Islet of Langerhans (tissue), 1 donor: Measurements from ENCODE around the gene PTPRC.

Experiments
- FAIRE-seq: peaks from one replicate; lab custom pipeline; 2011; peaks lifted over from hg19 to GRCh38; lab: Jason Lieb, UNC

Gene PTPRC

DNA sequence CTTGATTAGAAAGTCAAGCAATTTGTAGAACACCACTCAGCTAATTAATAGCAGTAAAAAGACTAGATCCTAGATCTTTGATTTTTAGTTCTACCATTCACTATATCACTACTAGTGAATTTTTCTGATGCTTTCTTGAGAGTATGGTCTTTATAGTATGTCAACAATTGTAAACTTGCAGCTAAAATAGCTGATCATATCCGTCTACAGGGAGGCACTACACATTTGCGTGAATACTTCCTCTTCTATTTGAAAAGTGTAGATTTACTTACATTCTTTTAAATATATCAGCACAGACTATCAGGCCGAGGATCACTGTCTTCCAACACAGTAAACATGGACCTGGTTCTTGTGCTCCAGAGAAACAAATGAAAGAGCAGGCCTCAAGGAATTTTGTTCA, 18.6 kb upstream of the PTPRC start:
- no peak for FAIRE-seq

DNA sequence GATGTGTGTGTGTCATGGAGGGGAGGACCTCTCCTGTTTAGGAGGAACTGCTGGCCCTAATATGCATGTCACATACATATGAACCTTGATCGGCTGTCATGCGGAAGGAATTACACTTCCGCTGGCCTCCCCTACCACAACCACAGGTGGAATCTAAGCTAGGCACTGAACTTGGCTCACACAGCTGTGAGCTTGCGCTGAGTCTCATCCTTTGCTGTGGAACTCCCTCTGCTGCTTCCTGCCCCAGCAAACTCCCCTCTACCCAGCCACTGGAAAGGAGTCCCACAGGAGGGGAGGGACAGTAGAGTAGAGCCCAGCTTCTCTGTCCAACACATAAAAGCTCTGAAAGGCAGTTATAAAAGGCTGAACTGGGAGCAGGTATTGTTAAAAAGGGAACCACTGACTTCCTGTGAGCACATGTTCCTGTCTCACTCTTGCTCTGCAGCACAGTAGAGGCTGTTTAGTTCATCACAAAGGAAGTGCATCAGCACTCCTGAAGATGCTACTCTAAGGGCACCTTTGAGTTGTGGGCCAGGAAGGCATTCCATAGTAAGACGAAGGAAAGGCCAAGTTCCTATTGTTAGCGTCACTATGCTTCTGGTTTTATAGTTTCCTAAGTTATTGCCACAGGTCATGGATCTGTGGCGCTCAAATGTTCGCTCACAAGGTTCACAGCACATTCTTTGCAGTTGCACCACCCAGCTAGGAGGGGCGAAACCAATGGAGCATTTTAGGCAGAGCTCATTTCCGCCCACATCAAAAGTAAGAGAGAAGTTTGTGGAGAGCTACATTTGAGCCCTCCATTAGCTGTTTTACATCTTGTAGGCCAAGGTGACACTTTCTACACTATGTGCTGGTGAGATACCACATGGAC, 17.7 kb upstream of the PTPRC start:
- FAIRE-seq: no peak

DNA sequence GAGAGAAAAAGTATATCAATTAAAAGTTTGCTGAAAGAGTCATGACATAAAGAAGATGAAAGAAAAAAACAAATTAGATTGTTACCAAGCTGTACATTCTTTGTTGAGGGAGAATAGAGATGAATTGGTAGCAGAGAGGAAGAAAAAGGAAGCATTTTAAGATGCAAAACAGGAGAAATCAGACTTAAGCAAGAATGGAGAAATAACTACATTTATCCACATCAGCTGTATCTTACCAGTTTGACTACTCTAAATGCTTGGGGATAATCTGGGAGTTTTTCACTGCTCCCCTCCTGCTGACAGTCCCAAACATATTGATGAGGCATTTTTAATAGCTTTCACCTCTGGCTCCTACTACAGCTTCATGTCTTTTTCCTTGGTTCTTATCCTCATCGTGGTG, 16.8 kb upstream of the PTPRC start:
- no peak for FAIRE-seq

DNA sequence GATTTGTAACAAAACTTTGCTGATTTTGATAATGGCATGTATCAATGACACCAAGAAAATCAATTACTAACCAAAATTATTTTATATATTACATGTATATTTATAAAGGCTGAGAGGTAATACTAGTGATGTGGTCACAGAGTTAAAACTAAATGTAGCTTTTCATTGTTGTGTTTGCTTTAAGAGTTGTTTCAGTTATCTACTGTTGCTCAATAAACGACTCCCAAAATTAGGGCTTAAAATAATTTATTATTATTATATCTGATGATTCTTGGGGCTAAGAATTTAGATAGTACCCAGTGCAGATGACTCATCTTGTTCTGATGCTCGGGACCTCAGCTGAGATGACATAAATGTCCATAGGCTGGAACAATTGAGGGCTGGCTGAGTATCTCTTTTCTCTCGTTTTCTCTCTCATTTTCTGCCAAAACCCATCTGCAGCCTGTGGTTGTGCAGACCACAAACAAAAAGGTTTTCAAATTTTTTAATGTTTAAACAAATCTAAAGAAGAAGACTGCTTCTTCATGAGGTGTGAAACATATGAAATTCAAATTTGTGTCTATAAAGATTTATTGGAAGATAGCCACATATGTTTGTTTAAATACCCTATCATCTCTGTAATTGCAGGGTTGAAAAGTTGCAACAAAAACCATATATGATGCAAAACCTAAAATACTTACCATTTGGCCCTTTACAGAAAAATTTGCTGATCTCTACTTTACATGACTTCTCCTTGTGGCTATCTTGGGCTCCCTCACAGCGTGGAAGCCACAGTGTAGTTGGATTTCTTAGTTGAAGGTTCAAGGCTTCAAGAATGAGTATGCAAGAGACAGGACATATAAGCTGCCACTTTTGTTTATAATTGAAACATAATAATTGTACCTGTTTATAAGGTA, 14.8 kb upstream of the PTPRC start:
- no peak for FAIRE-seq

DNA sequence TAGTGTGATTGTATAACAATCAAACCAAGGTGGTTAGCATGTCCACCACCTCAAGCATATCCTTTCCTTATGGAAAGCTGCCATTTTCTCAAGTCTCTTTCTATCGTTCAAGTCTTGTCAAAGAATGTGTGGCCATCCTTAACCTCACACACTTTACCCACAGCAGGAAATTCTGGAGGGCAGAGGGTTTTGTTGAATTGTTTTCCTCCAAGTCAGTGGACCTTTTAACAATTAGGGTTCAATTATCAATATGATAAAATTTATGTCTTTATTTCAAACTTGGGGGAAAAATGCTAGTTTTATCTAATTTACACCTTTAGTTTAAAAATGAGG, 14.2 kb upstream of the PTPRC start:
- FAIRE-seq: no peak

DNA sequence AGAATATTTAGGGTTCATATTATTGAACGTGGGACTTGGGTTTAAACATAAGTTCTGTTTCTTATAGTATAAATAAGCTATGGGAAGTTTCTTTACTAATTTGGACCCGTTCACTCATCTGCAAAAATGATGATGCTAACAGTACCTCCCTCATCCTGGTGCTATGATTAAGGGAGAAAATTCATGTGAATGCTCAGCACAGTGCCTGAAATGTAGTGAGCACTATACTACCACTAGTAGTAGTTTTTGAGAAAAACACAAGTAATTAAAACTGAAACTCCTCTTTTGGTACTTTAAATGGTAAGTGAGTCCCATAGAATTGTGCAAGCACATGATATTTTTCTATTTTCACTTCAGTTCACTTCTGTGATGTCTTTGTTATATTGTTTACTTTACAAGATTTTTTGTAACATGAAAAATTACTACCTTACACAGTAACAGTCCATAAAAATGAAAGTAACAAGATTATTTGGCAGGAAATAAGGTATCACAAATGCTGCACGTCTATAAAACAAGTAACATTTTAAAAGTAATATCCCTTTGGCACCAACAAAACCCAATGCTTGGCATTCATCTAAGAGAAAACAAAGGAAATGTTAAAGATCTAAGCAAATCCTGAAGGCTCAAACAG, 11.3 kb upstream of the PTPRC start:
- FAIRE-seq: no peak

DNA sequence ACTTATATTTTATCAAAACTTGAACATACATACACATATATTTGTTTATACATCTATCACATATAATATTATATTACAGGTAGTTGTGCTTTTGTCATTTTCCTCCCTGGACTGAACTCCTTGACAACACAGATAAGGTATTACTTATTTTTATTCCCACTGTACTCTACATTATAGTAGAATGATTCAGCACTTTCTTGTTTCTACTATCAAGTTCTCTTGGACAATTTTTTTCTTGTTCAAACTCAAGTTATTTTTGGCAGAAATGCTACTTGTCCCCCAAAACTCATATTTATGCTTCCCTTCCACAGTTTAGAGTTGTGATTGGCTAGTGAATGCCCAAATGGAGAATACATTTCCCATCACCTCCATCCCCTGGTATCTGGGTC, 10.8 kb upstream of the PTPRC start:
- FAIRE-seq: no peak

DNA sequence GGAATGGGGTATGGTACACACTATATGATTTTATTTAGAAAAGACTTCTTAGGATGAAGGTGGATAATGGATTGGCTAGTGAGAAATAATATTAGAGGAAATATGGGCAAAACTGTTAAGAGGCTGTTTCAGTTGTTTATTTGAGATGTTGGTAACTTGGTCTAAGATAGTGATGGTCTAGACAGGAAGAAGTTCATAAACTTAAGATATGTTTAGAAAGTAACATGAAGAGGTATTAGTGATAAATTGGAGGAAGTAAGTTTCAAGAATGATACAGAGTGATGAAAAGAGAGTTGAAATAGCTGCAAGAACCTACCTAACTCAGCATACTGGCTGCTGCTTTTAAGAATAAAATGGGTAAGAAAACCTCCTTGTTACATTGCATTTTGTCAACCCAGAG, 9.2 kb upstream of the PTPRC start:
- no peak for FAIRE-seq

DNA sequence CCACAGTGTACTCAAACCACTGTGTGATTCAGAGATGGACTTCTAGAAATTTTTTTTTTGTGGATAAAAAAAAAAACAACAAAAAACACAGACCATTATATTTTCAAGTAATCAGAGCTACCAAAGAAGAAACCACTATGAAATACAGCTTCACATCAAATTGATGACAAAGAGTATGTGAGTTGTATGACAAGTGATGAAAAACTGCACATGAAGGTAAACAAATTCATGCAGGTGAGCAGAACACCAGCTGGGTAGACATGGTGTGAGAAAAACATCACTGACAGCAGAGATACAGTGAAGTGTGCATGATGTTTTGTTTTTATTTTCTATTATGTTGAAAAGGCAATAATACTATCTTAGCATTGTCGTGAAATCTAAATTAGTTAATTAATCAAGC, 8.0 kb upstream of the PTPRC start:
- no peak for FAIRE-seq

DNA sequence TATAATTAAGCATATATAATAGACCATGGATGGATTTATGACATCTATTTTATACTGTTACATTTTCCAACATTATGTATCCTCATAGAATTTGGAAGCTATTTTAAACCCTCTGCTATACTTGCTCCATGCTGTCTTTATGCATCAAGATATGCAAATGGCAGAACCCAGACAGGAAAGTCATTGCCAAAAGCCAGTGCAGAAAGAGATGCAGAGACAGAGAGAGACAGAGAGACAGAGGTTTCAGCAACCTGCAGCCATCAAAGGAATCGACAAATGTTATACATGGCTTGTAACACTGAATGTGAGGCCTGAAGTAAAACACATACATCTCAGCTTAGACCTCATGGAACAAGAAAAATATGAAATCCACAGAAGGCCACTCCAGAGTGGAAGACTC, 7.5 kb upstream of the PTPRC start:
- FAIRE-seq: no peak

DNA sequence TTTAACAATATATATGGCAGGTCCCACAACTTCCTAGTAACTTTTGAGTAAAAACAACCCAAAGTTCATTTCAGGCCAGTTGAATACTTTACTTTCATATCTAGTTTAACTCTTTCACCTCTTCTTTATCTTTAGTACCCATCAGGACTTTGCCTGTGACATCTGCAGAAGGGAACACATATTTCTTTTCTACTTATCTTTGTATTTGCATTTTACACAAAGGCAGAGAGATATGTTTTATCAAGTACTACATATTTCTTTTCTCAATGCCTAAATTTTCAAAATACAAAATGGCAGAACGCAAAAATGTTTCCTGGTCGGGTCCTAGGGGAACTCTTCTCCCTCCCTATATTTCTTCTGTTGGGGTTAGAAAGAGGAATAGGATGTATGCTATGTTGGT, 6.8 kb upstream of the PTPRC start:
- FAIRE-seq: no peak

DNA sequence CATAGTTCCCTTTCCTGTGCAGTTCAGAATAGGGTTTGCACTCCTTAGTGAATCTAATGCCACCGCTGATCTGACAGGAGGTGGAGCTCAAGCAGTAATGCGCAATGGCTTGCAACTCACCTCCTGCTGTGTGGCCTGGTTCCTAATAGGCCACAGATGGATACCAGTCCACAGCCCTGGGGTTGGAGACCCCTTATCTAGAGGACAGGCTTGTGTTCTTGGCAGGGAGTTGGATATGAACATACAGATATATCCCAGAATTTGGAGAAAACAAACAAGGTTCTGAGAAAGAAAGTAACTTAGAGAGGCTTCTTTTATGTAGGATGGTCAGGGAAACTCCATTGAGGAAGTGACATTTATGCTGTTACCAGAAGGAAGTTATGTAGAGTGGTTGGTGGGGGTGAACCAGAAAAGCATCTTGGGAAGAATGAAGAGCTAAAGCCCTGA, 5.1 kb upstream of the PTPRC start:
- FAIRE-seq: no peak

DNA sequence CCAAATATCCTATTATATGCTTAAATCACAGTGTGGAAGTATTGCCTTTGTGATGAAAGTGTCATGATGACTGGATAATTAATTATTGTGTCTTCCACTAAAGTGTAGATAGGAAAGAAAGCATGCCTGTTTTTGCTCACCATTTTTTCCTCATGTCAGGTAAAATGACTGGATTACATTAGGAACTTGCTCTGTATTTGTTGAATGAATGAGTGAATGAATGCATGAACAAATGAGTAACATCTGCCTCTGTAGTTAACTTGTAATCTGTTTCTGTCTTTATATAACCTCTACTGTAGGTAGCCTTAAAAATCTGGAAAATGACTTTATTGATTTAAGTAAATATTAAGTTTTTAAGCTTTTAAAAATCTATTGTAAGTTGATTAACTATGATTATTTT, 2.9 kb upstream of the PTPRC start:
- no peak for FAIRE-seq

DNA sequence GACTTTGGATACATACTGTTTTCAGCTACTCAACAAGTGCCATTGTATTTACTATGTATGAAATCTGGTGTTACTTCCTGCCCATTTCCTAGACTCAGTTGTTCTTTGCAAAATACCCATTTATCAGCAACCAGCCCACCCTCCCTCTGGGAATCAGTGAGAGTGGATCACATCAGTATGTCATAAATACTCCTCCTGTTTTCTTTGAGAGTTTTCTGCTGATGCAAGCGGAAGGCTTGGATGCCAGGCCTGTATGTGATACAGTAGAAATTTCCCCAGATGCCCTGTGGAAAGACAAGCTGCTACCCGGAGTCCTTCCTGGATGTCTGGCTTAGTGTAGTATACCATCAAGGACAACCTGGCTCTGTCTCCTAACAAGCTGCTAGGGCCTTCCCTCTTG, 2.4 kb upstream of the PTPRC start:
- no peak for FAIRE-seq

DNA sequence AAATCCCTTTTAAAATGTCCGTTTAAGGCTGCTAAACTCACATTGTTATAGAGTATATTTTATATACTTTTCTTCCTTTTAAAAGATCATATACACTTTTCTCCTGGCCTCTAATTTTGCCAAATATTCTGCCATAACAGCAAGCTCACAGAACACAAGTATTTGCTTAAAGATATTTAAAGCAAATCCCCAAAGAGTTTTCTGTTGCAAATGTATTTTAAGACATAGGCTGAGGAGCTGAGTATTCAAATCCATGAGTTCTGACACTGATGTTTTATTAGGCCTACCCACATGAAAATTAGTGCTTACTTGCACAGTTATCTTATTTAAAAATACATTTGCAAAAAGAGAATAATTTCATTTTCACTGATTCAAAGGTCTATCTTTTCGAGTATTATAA, 1.7 kb upstream of the PTPRC start:
- no peak for FAIRE-seq

DNA sequence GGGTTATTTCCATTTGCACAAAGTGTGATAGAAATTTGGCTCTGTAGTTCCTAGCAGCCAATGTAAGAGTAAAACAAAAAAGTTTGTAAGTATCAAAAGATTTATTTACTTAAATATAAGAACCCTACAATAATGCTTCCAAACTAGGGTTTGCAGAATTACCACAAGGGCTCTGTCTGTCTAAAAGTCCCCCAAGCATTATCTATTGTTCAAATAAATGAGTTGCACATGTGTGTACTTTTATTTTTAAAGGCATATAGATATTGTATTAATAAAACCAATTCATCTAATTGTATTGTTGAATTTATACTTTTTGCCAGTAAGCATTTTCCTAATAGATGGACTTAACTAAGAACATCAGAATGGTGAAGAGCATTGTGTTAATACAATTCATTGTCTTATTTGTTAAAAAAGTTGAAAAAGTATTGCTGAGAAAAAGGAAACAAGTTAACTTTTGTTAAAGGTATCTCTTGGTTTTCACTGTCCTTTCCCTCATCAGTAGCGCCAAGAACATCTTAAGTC, 863 bp upstream of the PTPRC start:
- no peak for FAIRE-seq

DNA sequence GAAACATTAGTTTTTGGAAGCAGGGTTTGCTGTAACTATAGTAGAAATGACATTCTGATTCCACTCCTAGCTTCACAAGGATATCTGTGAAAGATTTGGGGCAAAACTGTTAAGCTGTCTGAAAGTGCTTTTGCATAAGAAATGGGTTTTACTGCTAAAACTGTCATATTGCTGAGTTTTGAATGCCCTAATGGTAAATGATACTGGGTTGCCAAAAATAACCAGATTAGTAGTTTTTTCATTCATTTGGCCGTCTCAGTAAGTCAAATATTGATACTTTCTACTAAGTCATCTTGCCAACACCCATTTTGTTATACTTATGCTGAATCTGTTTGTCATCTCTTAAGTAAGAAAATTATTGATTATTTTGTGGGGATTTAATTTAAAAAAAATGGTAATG, 399 bp upstream of the PTPRC start:
- FAIRE-seq: no peak

DNA sequence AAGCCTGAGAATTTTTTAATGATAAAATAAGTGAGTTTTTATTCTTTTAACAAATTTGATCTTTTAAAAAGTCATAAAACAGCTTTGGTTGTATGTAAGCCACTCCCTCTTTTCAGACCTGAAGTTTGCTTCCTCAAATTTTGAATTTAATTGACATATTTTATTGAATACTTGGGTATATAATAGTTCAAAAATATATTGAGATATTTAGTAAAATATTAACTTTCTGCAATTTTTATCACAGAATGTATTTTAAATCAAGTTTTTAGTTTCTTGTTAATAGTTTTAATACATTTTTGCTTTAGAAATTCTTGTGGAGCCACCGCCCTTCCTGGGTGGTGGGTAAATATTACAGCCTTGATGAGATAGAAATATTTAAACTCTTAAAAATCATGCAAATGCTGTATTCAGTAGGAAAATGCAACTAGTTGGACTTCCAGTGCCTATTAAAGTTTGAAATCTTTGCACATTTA, 867 bp downstream of the PTPRC start:
- FAIRE-seq: no peak

DNA sequence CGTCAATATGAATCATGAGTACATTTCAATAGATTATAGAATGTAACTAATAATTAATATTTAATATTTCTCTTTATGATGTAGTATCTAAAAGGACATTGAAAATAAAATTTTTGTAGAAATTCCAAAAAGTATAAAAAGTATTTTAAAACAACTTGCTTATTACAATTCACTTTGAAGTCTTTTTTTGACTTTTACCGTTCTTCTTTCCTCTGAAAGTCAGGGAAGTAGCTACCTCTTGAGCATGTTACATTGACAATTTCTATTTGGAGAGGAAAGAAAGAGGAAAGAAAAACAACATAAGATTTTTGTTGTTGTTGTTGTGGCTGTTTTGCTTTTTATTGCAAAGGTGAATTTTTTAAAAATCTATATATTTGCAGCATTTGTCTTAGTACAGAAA, 1.3 kb downstream of the PTPRC start:
- no peak for FAIRE-seq

DNA sequence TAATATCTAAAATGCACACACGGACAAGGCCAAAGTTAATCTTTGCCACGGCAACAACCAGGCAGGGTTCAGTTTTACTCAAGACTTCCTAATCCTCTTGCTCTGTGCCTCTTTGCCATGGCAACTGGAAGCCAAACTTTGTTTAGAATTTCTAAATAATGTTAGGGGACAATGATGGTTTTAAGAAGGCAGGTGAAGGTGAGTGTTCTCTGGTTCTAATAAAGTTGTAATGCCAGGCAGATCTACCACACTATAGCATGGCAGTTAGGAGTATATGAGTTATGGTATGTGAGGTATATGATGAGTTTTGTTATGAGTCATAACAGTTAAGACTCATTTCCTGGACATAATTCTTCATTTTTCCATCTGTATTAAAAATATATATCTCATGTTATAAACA, 2.7 kb downstream of the PTPRC start:
- FAIRE-seq: no peak

DNA sequence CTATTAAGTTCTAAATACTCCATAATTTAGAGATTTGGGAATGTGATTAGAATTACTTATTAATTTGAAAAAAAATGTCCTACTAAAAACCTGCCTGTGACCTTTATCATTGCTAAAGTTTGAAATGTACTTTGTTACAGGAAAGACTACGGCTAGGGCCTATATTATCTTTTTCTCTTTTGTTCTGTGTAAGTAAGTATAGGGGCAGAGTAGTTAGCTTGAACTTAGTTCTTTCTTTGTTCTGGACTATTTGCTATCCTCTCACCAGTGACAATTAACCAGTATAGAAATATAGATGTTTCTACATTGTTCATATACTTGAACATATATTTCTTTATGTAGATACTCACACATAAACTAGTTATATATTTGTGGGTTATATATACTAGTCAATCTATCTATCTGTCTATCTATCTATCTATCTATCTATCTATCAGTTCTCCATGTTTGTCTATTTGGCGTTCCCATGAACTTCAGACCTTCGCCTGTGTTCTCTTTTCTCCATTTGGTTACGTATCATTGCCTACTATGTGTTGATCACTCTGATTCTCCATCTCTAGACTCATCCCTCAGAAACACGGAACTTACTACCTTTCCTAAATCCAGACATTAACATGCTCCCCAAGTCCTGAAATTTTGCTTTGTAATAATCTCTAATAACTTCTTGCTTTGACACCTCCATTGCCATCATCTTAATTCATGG, 3.3 kb downstream of the PTPRC start:
- FAIRE-seq: no peak

DNA sequence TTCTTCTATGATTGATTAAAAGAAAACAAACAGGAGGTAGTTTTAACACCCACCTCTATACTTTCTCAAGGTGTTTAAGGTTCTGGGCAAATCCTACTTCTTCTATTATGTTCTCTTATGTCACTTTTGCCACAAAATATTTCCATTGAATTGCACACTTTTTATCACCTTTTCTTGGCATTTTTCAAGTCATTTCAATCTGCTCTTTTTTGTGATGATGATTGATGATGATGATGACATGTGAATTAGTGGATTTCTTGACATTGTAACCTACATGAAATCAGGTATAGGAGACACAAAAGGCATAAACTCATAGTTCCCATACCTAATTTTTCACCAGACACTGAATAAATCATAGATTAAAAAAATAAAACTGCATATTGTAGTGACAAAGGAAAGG, 4.1 kb downstream of the PTPRC start:
- no peak for FAIRE-seq
